Measurements from ENCODE around the gene RTP1.
"Not testable (repeated sequence)": the region's sequence is repeated elsewhere in the genome, so short reads cannot be mapped to it uniquely, and the experiment has no call there.

The RTP1 gene

GRCh38 chr3:187199463-187200050 lies 2.3 kb downstream of the RTP1 start:
- DNase-seq, result not testable (repeated sequence)

GRCh38 chr3:187205683-187206082 lies 8.4 kb downstream of the RTP1 start:
- DNase-seq, result no peak

GRCh38 chr3:187207062-187207461 lies 9.8 kb downstream of the RTP1 start:
- no peak for DNase-seq

GRCh38 chr3:187207624-187208023 lies 10.3 kb downstream of the RTP1 start:
- no peak for DNase-seq

GRCh38 chr3:187208159-187208558 lies 10.9 kb downstream of the RTP1 start:
- no peak for DNase-seq

GRCh38 chr3:187209491-187209890 lies 12.2 kb downstream of the RTP1 start:
- no peak for DNase-seq

- DNase-seq, result no peak
Observed at GRCh38 chr3:187210091-187210490, 12.8 kb downstream of the RTP1 start.

GRCh38 chr3:187210545-187211327 lies 13.4 kb downstream of the RTP1 start:
- no peak for DNase-seq

- no peak for DNase-seq
Observed at GRCh38 chr3:187211532-187212195, 14.4 kb downstream of the RTP1 start.

GRCh38 chr3:187212196-187212545 lies 14.9 kb downstream of the RTP1 start:
- DNase-seq, result no peak

GRCh38 chr3:187212705-187213104 lies 15.4 kb downstream of the RTP1 start:
- DNase-seq, result no peak

- no peak for DNase-seq
Observed at GRCh38 chr3:187213616-187214015, 16.3 kb downstream of the RTP1 start.

GRCh38 chr3:187215460-187215859 lies 18.2 kb downstream of the RTP1 start:
- DNase-seq, result no peak

GRCh38 chr3:187222801-187223200 lies 25.5 kb downstream of the RTP1 start:
- no peak for DNase-seq

- DNase-seq, result no peak
Observed at GRCh38 chr3:187223799-187224198, 26.5 kb downstream of the RTP1 start.

- DNase-seq, result no peak
Observed at GRCh38 chr3:187227658-187228258, 30.5 kb downstream of the RTP1 start.

GRCh38 chr3:187228740-187229139 lies 31.5 kb downstream of the RTP1 start:
- DNase-seq, result no peak

- no peak for DNase-seq
Observed at GRCh38 chr3:187230011-187230410, 32.7 kb downstream of the RTP1 start.

GRCh38 chr3:187236962-187237361 lies 39.7 kb downstream of the RTP1 start:
- no peak for DNase-seq

- DNase-seq, result no peak
Observed at GRCh38 chr3:187237741-187238140, 40.5 kb downstream of the RTP1 start.

- no peak for DNase-seq
Observed at GRCh38 chr3:187238239-187238638, 41.0 kb downstream of the RTP1 start.

- DNase-seq, result not testable (repeated sequence)
Observed at GRCh38 chr3:187238835-187239234, 41.5 kb downstream of the RTP1 start.

GRCh38 chr3:187242435-187242834 lies 45.1 kb downstream of the RTP1 start:
- DNase-seq, result no peak

- no peak for DNase-seq
Observed at GRCh38 chr3:187242900-187243299, 45.6 kb downstream of the RTP1 start.
